HL-60 (cell line): ENCODE measurements around the gene ACOT12.

Experiments
- SPI1 ChIP-seq: IDR thresholded peaks from 2 replicates; pipeline ENCODE4 v1.6.1; 2012; ENCODE audit warnings: low read depth, mild to moderate bottlenecking, borderline replicate concordance
- TF ChIP-seq, protein P1 (sequence below): IDR thresholded peaks from one replicate; pipeline ENCODE4 v1.5.1; 2011; ENCODE audit warnings: low read length, control low read depth, inconsistent platforms; ENCODE audit not compliant: insufficient read depth

DNA sequence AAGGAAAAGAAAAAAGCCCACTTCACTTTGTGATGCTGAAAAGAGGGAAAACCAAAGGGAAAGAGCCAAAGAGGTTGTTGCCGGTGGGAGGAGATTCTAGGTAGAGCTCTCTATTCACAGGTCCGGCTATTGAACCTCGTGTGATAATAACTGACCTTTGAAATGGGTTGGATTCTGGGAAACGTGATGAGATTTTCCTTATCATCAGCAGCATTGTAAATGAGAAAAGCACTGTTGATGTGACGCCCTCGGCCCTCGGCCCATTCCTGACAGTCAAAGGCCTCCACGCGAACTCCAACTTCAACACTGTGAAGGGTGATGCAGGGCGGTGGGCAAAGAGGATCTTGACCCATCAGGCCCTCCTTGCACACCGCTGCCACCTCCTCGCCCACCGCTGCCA, 49.2 kb downstream of the ACOT12 start:
- no peak for TF ChIP-seq SPI1
- TF ChIP-seq, protein P1, sequence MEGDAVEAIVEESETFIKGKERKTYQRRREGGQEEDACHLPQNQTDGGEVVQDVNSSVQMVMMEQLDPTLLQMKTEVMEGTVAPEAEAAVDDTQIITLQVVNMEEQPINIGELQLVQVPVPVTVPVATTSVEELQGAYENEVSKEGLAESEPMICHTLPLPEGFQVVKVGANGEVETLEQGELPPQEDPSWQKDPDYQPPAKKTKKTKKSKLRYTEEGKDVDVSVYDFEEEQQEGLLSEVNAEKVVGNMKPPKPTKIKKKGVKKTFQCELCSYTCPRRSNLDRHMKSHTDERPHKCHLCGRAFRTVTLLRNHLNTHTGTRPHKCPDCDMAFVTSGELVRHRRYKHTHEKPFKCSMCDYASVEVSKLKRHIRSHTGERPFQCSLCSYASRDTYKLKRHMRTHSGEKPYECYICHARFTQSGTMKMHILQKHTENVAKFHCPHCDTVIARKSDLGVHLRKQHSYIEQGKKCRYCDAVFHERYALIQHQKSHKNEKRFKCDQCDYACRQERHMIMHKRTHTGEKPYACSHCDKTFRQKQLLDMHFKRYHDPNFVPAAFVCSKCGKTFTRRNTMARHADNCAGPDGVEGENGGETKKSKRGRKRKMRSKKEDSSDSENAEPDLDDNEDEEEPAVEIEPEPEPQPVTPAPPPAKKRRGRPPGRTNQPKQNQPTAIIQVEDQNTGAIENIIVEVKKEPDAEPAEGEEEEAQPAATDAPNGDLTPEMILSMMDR, result no peak
